GM18499 (cell line): ENCODE results near the gene NEK11.

ENCODE experiments used
- ATAC-seq: cut with Tn5 transposase; IDR thresholded peaks from one replicate; pipeline ENCODE4 v1.9.1; 2021; ENCODE audit warnings: moderate number of reproducible peaks; ENCODE audit not compliant: insufficient read depth, unreplicated experiment

The NEK11 gene

GRCh38 chr3:131221731-131222130, 195.1 kb downstream of the NEK11 start:
- ATAC-seq = no peak

GRCh38 chr3:131222599-131222998, 195.9 kb downstream of the NEK11 start:
- no peak for ATAC-seq

- ATAC-seq = no peak
Observed at GRCh38 chr3:131223373-131224289, 197.0 kb downstream of the NEK11 start.

GRCh38 chr3:131224886-131225550, 198.3 kb downstream of the NEK11 start:
- no peak for ATAC-seq

- ATAC-seq = no peak
Observed at GRCh38 chr3:131228522-131228921, 201.8 kb downstream of the NEK11 start.

GRCh38 chr3:131231710-131232389, 205.2 kb downstream of the NEK11 start:
- ATAC-seq = no peak

- no peak for ATAC-seq
Observed at GRCh38 chr3:131232711-131233267, 206.1 kb downstream of the NEK11 start.

GRCh38 chr3:131233900-131234668, 207.4 kb downstream of the NEK11 start:
- ATAC-seq = no peak

GRCh38 chr3:131236421-131236820, 209.7 kb downstream of the NEK11 start:
- ATAC-seq = no peak

- no peak for ATAC-seq
Observed at GRCh38 chr3:131238496-131238895, 211.8 kb downstream of the NEK11 start.

GRCh38 chr3:131239267-131239666, 212.6 kb downstream of the NEK11 start:
- no peak for ATAC-seq

GRCh38 chr3:131242201-131242600, 215.5 kb downstream of the NEK11 start:
- ATAC-seq = no peak

- no peak for ATAC-seq
Observed at GRCh38 chr3:131250466-131250865, 223.8 kb downstream of the NEK11 start.

- ATAC-seq = no peak
Observed at GRCh38 chr3:131260525-131260924, 233.8 kb downstream of the NEK11 start.

GRCh38 chr3:131261104-131261503, 234.4 kb downstream of the NEK11 start:
- no peak for ATAC-seq

GRCh38 chr3:131275556-131275955, 248.9 kb downstream of the NEK11 start:
- ATAC-seq = no peak

GRCh38 chr3:131277836-131278497, 251.3 kb downstream of the NEK11 start:
- ATAC-seq = no peak

- ATAC-seq = no peak
Observed at GRCh38 chr3:131279577-131279976, 252.9 kb downstream of the NEK11 start.

- no peak for ATAC-seq
Observed at GRCh38 chr3:131282379-131282778, 255.7 kb downstream of the NEK11 start.
